ENCODE results near the gene POU6F1.

POU6F1 gene

DNA sequence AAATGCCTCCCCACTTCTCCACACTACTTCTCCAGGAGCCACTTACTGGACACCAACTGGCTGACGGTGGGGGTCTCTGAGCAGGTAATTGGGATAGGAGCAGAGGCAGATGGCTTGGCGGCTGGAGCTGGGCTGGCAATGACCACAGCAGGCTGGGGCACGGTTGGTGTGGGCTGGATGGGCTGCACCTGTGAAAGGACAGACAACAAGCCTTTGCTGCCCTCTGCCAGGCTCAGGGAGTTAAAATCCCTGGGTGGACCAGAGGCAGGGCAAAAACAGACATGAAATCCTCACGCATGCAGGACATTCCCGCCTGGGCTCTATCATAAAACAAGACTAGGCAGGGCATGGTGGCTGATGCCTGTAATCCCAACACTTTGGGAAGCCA, 25.6 kb downstream of the POU6F1 start:
- no peak for ATAC-seq
- TF ChIP-seq PPARA (CRISPR knock-in tag; IDR thresholded peaks at IDR 0.05; ENCODE audit: borderline replicate concordance), result no peak
- no peak for TF ChIP-seq RARB (CRISPR knock-in tag; IDR thresholded peaks at IDR 0.05)
- no peak for TF ChIP-seq ZNF70 (CRISPR knock-in tag; IDR thresholded peaks at IDR 0.05)
- no peak for TF ChIP-seq ARNTL (CRISPR knock-in tag; IDR thresholded peaks at IDR 0.05; ENCODE audit: borderline replicate concordance, low read depth)
- no peak for TF ChIP-seq ZNF565 (CRISPR knock-in tag; conservative IDR thresholded peaks at IDR 0.05; ENCODE audit: low read depth)
- no peak for TF ChIP-seq ZFP3 (CRISPR knock-in tag; IDR thresholded peaks at IDR 0.05)
- TF ChIP-seq ZC3H10 (CRISPR knock-in tag; IDR thresholded peaks at IDR 0.05), result no peak
- TF ChIP-seq, protein P1, sequence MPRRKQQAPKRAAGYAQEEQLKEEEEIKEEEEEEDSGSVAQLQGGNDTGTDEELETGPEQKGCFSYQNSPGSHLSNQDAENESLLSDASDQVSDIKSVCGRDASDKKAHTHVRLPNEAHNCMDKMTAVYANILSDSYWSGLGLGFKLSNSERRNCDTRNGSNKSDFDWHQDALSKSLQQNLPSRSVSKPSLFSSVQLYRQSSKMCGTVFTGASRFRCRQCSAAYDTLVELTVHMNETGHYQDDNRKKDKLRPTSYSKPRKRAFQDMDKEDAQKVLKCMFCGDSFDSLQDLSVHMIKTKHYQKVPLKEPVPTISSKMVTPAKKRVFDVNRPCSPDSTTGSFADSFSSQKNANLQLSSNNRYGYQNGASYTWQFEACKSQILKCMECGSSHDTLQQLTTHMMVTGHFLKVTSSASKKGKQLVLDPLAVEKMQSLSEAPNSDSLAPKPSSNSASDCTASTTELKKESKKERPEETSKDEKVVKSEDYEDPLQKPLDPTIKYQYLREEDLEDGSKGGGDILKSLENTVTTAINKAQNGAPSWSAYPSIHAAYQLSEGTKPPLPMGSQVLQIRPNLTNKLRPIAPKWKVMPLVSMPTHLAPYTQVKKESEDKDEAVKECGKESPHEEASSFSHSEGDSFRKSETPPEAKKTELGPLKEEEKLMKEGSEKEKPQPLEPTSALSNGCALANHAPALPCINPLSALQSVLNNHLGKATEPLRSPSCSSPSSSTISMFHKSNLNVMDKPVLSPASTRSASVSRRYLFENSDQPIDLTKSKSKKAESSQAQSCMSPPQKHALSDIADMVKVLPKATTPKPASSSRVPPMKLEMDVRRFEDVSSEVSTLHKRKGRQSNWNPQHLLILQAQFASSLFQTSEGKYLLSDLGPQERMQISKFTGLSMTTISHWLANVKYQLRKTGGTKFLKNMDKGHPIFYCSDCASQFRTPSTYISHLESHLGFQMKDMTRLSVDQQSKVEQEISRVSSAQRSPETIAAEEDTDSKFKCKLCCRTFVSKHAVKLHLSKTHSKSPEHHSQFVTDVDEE (CRISPR knock-in tag; IDR thresholded peaks at IDR 0.05), result no peak
- TF ChIP-seq, protein P2, sequence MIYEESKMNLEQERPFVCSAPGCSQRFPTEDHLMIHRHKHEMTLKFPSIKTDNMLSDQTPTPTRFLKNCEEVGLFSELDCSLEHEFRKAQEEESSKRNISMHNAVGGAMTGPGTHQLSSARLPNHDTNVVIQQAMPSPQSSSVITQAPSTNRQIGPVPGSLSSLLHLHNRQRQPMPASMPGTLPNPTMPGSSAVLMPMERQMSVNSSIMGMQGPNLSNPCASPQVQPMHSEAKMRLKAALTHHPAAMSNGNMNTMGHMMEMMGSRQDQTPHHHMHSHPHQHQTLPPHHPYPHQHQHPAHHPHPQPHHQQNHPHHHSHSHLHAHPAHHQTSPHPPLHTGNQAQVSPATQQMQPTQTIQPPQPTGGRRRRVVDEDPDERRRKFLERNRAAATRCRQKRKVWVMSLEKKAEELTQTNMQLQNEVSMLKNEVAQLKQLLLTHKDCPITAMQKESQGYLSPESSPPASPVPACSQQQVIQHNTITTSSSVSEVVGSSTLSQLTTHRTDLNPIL (CRISPR knock-in tag; IDR thresholded peaks at IDR 0.05; ENCODE audit: low read depth), result no peak
- TF ChIP-seq, protein P3, sequence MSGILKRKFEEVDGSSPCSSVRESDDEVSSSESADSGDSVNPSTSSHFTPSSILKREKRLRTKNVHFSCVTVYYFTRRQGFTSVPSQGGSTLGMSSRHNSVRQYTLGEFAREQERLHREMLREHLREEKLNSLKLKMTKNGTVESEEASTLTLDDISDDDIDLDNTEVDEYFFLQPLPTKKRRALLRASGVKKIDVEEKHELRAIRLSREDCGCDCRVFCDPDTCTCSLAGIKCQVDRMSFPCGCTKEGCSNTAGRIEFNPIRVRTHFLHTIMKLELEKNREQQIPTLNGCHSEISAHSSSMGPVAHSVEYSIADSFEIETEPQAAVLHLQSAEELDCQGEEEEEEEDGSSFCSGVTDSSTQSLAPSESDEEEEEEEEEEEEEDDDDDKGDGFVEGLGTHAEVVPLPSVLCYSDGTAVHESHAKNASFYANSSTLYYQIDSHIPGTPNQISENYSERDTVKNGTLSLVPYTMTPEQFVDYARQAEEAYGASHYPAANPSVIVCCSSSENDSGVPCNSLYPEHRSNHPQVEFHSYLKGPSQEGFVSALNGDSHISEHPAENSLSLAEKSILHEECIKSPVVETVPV (CRISPR knock-in tag; IDR thresholded peaks at IDR 0.05), result no peak
- TF ChIP-seq GLIS3 (CRISPR knock-in tag; IDR thresholded peaks at IDR 0.05), result no peak
- no peak for TF ChIP-seq OSR1 (CRISPR knock-in tag; IDR thresholded peaks at IDR 0.05)

DNA sequence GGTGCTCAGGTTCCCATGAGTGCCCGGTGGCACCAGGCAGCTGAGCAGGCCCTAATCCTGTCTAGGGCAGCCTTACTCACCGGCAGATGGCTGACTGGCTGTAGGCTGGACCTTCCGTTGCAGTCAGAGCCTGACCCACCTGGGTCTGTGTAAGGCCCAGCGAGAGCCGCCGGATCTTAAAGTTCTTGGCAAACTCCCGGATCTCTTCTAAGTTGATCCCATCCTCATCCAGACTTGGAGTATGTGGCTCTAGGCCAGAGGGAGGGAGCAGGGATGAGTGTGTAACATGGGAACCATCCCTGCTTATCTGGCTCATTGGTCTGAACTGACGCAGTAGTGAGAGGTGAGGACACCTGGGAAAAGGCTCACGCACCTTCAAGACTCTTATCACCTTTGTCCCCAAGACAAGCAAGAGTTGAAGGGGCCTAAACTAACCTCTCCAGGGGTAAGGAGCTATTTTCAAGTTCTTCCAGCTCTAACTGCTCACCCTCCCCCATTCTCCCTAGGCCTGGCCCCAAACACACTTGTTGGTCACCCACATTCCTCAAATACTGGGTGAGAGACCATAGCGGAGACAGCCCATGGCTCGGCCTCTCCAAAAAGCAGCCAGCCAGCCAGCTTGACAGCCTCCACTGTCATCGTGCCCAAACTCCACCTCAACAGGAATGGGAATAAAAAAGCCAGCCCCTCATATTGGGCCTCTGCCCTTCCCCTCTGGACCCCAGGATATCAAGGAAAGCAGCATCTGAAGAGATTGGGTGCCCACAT, 26.2 kb downstream of the POU6F1 start:
- TF ChIP-seq RARB (CRISPR knock-in tag; IDR thresholded peaks at IDR 0.05) (no peak), ZNF70 (CRISPR knock-in tag; IDR thresholded peaks at IDR 0.05) (no peak), TOX (CRISPR knock-in tag; IDR thresholded peaks at IDR 0.05; ENCODE audit: borderline replicate concordance) (no peak)

DNA sequence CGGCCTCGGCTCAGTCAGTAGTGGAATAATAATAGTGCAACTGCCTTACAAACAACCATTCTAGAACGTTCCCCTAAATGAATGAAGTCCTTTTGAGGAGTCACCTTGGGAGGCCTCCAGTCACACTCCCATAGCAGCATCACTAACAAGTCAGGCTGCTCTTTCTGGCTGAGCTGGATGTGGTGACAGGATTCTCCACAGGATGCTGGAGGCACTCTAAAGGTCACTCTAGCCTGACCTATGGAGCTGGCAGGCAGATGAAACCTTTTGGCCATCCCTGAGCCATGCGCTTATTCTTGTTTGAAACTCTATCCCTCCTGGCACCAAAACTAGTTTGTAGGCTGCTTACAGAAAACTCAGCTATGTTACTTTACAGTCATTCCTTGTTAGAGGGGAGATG, 27.0 kb downstream of the POU6F1 start:
- no peak for ATAC-seq
- TF ChIP-seq ZFP3 (CRISPR knock-in tag; IDR thresholded peaks at IDR 0.05) (no peak), TCF4 (CRISPR knock-in tag; IDR thresholded peaks at IDR 0.05; ENCODE audit: borderline replicate concordance) (no peak), ISL1 (CRISPR knock-in tag; IDR thresholded peaks at IDR 0.05) (no peak), ZNF8 (CRISPR knock-in tag; IDR thresholded peaks at IDR 0.05) (no peak), ARNTL (CRISPR knock-in tag; IDR thresholded peaks at IDR 0.05; ENCODE audit: borderline replicate concordance, low read depth) (no peak), BACH2 (CRISPR knock-in tag; IDR thresholded peaks at IDR 0.05; ENCODE audit: borderline replicate concordance) (no peak), PPARA (CRISPR knock-in tag; IDR thresholded peaks at IDR 0.05; ENCODE audit: borderline replicate concordance) (no peak), ZFP30 (CRISPR knock-in tag; IDR thresholded peaks at IDR 0.05) (no peak), TOX (CRISPR knock-in tag; IDR thresholded peaks at IDR 0.05; ENCODE audit: borderline replicate concordance) (no peak), ZNF565 (CRISPR knock-in tag; conservative IDR thresholded peaks at IDR 0.05; ENCODE audit: low read depth) (no peak)
- TF ChIP-seq, protein P3 (CRISPR knock-in tag; IDR thresholded peaks at IDR 0.05), result no peak
- TF ChIP-seq, protein P4, sequence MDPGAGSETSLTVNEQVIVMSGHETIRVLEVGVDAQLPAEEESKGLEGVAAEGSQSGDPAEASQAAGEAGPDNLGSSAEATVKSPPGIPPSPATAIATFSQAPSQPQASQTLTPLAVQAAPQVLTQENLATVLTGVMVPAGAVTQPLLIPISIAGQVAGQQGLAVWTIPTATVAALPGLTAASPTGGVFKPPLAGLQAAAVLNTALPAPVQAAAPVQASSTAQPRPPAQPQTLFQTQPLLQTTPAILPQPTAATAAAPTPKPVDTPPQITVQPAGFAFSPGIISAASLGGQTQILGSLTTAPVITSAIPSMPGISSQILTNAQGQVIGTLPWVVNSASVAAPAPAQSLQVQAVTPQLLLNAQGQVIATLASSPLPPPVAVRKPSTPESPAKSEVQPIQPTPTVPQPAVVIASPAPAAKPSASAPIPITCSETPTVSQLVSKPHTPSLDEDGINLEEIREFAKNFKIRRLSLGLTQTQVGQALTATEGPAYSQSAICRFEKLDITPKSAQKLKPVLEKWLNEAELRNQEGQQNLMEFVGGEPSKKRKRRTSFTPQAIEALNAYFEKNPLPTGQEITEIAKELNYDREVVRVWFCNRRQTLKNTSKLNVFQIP (CRISPR knock-in tag; IDR thresholded peaks at IDR 0.05; ENCODE audit: borderline replicate concordance, low read depth), result no peak; the same call in 1 of the 2 replicates
- TF ChIP-seq, protein P5, sequence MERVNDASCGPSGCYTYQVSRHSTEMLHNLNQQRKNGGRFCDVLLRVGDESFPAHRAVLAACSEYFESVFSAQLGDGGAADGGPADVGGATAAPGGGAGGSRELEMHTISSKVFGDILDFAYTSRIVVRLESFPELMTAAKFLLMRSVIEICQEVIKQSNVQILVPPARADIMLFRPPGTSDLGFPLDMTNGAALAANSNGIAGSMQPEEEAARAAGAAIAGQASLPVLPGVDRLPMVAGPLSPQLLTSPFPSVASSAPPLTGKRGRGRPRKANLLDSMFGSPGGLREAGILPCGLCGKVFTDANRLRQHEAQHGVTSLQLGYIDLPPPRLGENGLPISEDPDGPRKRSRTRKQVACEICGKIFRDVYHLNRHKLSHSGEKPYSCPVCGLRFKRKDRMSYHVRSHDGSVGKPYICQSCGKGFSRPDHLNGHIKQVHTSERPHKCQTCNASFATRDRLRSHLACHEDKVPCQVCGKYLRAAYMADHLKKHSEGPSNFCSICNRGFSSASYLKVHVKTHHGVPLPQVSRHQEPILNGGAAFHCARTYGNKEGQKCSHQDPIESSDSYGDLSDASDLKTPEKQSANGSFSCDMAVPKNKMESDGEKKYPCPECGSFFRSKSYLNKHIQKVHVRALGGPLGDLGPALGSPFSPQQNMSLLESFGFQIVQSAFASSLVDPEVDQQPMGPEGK (CRISPR knock-in tag; IDR thresholded peaks at IDR 0.05; ENCODE audit: borderline replicate concordance), result no peak

More for the DNA sequence above, 26.2 kb downstream of the POU6F1 start:
- ATAC-seq, result no peak
